ENCODE results near the gene MYO1A.

GRCh38 chr12:56987011-56987410 lies 62.9 kb downstream of the MYO1A start:
- no peak for TF ChIP-seq CTCF (IDR thresholded peaks at IDR 0.05)
- no peak for TF ChIP-seq POLR2AphosphoS5 (IDR thresholded peaks at IDR 0.05)

Data from stomach (tissue), 4 donors.